ENCODE results near the gene AGO3. TPM values are rescaled to one million over a fixed set of nuclear protein-coding genes. Genes with fewer than 3 reads are reported as not detected.

The AGO3 gene
- total and polyA plus RNA-seq, 2 of the 13 experiments (the other 11 are each of a cell fraction or from before 2014, with no cell fraction given), result 21.2 to 27.1 TPM

GRCh38 chr1:35930593-35931445 is at the start of gene AGO3 (continued):
- TF ChIP-seq GFI1 (CRISPR knock-in tag; IDR thresholded peaks at IDR 0.05; ENCODE audit: borderline replicate concordance) (0 out of 2 replicates have a peak, but pooled peaks have one; percentile 11), SP2 (CRISPR knock-in tag; IDR thresholded peaks at IDR 0.05) (peak; percentile 56), NAIF1 (CRISPR knock-in tag; IDR thresholded peaks at IDR 0.05; ENCODE audit: borderline replicate concordance) (no peak), ZNF263 (CRISPR knock-in tag; IDR thresholded peaks at IDR 0.05) (peak; percentile 25; the same call in 1 of the 2 replicates), ZNF431 (CRISPR knock-in tag; IDR thresholded peaks at IDR 0.05; ENCODE audit: borderline replicate concordance, low read depth) (peak; percentile 73), ZNF761 (CRISPR knock-in tag; conservative IDR thresholded peaks at IDR 0.05) (peak; percentile 59; the same call in 1 of the 2 replicates), ZNF496 (CRISPR knock-in tag; IDR thresholded peaks at IDR 0.05; ENCODE audit: insufficient replicate concordance) (no peak), ZFYVE20 (CRISPR knock-in tag; IDR thresholded peaks at IDR 0.05; ENCODE audit: borderline replicate concordance, low read depth) (peak; percentile 69; the same call in 1 of the 2 replicates), PRDM10 (CRISPR knock-in tag; IDR thresholded peaks at IDR 0.05; ENCODE audit: low read depth) (peak; percentile 73), STAG1 (CRISPR knock-in tag; IDR thresholded peaks at IDR 0.05) (no peak), ZSCAN12 (CRISPR knock-in tag; IDR thresholded peaks at IDR 0.05) (peak; percentile 12; the same call in 1 of the 2 replicates)
- TF ChIP-seq, protein P1, sequence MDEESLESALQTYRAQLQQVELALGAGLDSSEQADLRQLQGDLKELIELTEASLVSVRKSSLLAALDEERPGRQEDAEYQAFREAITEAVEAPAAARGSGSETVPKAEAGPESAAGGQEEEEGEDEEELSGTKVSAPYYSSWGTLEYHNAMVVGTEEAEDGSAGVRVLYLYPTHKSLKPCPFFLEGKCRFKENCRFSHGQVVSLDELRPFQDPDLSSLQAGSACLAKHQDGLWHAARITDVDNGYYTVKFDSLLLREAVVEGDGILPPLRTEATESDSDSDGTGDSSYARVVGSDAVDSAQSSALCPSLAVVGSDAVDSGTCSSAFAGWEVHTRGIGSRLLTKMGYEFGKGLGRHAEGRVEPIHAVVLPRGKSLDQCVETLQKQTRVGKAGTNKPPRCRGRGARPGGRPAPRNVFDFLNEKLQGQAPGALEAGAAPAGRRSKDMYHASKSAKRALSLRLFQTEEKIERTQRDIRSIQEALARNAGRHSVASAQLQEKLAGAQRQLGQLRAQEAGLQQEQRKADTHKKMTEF (CRISPR knock-in tag; IDR thresholded peaks at IDR 0.05), result 0 out of 2 replicates have a peak, but pooled peaks have one; percentile 55
- TF ChIP-seq, protein P2, sequence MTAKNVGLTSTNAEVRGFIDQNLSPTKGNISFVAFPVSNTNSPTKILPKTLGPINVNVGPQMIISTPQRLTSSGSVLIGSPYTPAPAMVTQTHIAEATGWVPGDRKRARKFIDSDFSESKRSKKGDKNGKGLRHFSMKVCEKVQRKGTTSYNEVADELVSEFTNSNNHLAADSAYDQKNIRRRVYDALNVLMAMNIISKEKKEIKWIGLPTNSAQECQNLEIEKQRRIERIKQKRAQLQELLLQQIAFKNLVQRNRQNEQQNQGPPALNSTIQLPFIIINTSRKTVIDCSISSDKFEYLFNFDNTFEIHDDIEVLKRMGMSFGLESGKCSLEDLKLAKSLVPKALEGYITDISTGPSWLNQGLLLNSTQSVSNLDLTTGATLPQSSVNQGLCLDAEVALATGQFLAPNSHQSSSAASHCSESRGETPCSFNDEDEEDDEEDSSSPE (CRISPR knock-in tag; IDR thresholded peaks at IDR 0.05), result peak; percentile 52
- TF ChIP-seq, protein P3, sequence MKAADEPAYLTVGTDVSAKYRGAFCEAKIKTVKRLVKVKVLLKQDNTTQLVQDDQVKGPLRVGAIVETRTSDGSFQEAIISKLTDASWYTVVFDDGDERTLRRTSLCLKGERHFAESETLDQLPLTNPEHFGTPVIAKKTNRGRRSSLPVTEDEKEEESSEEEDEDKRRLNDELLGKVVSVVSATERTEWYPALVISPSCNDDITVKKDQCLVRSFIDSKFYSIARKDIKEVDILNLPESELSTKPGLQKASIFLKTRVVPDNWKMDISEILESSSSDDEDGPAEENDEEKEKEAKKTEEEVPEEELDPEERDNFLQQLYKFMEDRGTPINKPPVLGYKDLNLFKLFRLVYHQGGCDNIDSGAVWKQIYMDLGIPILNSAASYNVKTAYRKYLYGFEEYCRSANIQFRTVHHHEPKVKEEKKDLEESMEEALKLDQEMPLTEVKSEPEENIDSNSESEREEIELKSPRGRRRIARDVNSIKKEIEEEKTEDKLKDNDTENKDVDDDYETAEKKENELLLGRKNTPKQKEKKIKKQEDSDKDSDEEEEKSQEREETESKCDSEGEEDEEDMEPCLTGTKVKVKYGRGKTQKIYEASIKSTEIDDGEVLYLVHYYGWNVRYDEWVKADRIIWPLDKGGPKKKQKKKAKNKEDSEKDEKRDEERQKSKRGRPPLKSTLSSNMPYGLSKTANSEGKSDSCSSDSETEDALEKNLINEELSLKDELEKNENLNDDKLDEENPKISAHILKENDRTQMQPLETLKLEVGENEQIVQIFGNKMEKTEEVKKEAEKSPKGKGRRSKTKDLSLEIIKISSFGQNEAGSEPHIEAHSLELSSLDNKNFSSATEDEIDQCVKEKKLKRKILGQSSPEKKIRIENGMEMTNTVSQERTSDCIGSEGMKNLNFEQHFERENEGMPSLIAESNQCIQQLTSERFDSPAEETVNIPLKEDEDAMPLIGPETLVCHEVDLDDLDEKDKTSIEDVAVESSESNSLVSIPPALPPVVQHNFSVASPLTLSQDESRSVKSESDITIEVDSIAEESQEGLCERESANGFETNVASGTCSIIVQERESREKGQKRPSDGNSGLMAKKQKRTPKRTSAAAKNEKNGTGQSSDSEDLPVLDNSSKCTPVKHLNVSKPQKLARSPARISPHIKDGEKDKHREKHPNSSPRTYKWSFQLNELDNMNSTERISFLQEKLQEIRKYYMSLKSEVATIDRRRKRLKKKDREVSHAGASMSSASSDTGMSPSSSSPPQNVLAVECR (CRISPR knock-in tag; IDR thresholded peaks at IDR 0.05; ENCODE audit: borderline replicate concordance), result peak; percentile 89
- TF ChIP-seq, protein P4, sequence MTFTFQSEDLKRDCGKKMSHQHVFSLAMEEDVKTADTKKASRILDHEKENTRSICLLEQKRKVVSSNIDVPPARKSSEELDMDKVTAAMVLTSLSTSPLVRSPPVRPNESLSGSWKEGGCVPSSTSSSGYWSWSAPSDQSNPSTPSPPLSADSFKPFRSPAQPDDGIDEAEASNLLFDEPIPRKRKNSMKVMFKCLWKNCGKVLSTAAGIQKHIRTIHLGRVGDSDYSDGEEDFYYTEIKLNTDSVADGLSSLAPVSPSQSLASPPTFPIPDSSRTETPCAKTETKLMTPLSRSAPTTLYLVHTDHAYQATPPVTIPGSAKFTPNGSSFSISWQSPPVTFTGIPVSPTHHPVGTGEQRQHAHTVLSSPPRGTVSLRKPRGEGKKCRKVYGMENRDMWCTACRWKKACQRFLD (CRISPR knock-in tag; IDR thresholded peaks at IDR 0.05; ENCODE audit: borderline replicate concordance), result peak; percentile 19; the same call in 1 of the 2 replicates
